ENCODE measurements around the gene SLC25A1. TPM values are rescaled to one million over a fixed set of nuclear protein-coding genes. Genes with fewer than 3 reads are reported as not detected.
"Not testable (repeated sequence)": the region's sequence is repeated elsewhere in the genome, so short reads cannot be mapped to it uniquely, and the experiment has no call there.

The SLC25A1 gene
- total RNA-seq, 1 donor from 2014 or later: 20.9 TPM

DNA sequence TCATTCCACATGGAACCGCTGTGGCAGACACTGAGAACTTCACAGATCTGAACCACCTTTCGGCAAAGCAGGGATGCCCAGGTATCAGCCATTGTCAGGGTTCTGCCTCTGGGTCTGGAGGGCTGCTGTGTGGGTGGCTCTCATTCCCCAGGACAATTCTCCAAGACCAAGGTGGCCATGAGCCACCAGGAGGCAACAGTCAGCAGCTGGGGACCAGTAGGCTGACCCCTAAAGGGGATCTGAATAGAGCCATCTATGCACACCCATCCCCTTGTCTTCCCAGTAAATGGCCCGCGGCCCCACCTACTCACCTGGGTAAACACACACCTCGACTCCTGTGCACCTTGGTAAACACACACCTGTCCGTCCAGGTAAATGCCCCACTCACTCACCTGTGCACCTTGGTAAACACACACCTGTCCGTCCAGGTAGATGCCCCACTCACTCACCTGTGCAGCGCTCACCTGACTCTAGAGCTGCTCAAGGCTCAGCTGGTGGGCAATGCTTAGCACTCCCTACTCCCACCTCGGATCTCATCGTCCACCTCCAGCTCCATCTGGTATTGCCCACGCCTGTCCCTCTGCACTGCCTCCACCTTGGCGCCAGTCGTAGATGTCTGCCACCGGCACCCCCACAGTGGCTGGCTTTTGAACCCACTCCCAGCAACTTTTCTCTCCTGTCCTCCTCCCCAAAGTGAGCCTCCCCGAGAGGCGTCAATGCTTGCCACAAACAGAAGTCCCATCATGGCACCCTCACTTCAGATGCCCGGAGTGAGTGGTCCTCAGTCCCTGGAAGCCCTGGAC, 10.2 kb downstream of the SLC25A1 start:
- TF ChIP-seq, protein P1, sequence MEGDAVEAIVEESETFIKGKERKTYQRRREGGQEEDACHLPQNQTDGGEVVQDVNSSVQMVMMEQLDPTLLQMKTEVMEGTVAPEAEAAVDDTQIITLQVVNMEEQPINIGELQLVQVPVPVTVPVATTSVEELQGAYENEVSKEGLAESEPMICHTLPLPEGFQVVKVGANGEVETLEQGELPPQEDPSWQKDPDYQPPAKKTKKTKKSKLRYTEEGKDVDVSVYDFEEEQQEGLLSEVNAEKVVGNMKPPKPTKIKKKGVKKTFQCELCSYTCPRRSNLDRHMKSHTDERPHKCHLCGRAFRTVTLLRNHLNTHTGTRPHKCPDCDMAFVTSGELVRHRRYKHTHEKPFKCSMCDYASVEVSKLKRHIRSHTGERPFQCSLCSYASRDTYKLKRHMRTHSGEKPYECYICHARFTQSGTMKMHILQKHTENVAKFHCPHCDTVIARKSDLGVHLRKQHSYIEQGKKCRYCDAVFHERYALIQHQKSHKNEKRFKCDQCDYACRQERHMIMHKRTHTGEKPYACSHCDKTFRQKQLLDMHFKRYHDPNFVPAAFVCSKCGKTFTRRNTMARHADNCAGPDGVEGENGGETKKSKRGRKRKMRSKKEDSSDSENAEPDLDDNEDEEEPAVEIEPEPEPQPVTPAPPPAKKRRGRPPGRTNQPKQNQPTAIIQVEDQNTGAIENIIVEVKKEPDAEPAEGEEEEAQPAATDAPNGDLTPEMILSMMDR (IDR thresholded peaks at IDR 0.05; ENCODE audit: borderline replicate concordance): no peak
- Histone ChIP-seq H3K9me3 (replicated peaks) (peaks cover 8% of the 10 kb centered on the region), H3K27me3 (ENCODE audit: low read depth) (peaks cover 66% of the 10 kb centered on the region), H3K27ac (replicated peaks) (no peak overlapping the region), H3K36me3 (no peaks in the 10 kb centered on the region), H3K4me3 (no peak overlapping the region), H3K4me1 (peaks cover 43% of the 10 kb centered on the region)
- intact Hi-C loops (cut with micrococcal nuclease): no loop called here
- no peak for DNase-seq

DNA sequence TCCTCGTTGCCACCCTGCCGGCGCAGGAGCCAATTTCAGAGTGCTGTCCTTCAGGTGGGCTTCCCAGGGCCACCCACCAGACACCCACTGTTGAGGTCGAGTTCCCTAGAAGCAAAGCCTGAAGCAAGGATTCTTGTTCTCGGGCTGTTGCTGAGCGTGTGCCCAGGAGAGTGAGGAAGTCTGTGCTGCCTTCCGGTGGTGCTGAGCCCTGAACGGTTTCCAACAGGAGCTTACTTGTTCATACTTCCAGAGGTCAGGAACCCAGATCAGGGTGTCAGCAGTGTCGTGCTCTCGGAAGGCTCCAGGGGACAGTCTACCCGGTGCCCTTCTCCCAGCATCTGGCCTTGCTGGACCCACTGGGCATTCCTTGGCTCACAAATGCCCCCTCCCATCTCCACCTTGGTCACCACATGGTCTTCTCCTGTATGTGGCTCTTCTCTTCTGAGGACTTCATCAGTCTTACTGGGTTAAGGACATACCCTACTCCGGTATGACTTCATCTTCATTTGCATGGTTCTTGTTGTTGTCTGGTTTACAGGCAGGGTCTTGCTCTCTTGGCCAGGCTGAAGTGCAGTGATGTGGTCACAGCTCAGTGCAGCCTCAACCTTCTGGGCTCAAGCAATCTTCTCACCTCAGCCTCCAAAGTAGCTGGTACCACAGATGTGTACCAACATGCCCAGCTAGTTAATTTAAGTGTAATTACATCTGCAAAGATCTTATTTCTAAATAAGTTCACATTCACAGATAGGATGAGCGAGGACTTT, 11.2 kb downstream of the SLC25A1 start:
- H3K36me3 ChIP-seq: no peaks in the 10 kb centered on the region
- no peak overlapping the region for H3K4me3 ChIP-seq
- DNase-seq: no peak
- H3K27ac ChIP-seq (replicated peaks): no peak overlapping the region
- intact Hi-C loops (cut with micrococcal nuclease): no loop called here
- peaks cover 33% of the 10 kb centered on the region for H3K4me1 ChIP-seq
- TF ChIP-seq, protein P1 (IDR thresholded peaks at IDR 0.05; ENCODE audit: borderline replicate concordance): no peak
- H3K9me3 ChIP-seq (replicated peaks): peaks cover 8% of the 10 kb centered on the region
- H3K27me3 ChIP-seq (ENCODE audit: low read depth): peaks cover 75% of the 10 kb centered on the region

DNA sequence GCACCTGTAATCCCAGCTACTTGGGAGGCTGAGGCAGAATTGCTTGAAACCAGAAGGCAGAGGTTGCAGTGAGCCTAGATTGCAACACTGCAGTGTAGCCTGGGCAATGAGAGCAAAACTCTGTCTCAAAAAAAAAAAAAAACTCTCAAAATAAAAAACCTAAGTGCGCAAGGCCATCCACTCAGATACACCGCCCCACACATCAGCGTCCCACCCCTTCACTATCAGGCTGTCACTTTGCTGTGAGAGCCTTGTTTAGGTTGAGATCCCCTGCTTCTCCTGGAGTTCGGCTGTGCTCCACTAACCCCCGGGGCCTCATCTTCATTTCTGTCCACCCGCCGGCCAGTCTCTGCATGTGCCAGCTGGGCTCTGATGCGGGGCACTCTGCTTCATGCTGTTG, 12.1 kb downstream of the SLC25A1 start:
- H3K4me1 ChIP-seq: peaks cover 24% of the 10 kb centered on the region
- no peak for DNase-seq
- TF ChIP-seq, protein P1 (IDR thresholded peaks at IDR 0.05; ENCODE audit: borderline replicate concordance): no peak
- H3K4me3 ChIP-seq: no peak overlapping the region
- peaks cover 80% of the 10 kb centered on the region for H3K27me3 ChIP-seq (ENCODE audit: low read depth)
- no peak overlapping the region for H3K27ac ChIP-seq (replicated peaks)
- peaks cover 8% of the 10 kb centered on the region for H3K9me3 ChIP-seq (replicated peaks)
- no peaks in the 10 kb centered on the region for H3K36me3 ChIP-seq
- intact Hi-C loops (cut with micrococcal nuclease): no loop called here

DNA sequence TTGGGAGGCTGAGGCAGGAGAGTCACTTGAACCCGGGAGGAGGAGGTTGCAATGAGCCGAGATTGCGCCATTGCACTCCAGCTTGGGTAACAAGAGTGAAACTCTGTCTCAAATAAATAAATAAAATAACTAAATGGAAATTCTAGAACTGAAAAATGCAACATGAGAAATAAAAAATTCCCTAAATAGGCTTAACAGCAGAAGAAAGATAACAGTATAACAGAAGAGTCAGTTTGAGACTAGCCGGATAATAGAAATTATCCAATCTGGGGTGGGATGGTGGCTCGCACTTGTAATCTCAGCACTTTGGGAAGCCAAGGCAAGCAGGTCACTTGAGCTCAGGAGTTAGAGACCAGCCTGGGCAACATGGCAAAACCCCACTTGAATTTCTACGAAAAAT, 14.1 kb downstream of the SLC25A1 start:
- Histone ChIP-seq H3K4me1 (peaks cover 4% of the 10 kb centered on the region), H3K36me3 (no peaks in the 10 kb centered on the region), H3K9me3 (replicated peaks) (peaks cover 8% of the 10 kb centered on the region), H3K27ac (replicated peaks) (no peak overlapping the region), H3K27me3 (ENCODE audit: low read depth) (peaks cover 78% of the 10 kb centered on the region), H3K4me3 (no peak overlapping the region)
- intact Hi-C loops (cut with micrococcal nuclease): no loop called here
- DNase-seq: no peak
- TF ChIP-seq, protein P1 (IDR thresholded peaks at IDR 0.05; ENCODE audit: borderline replicate concordance): no peak

DNA sequence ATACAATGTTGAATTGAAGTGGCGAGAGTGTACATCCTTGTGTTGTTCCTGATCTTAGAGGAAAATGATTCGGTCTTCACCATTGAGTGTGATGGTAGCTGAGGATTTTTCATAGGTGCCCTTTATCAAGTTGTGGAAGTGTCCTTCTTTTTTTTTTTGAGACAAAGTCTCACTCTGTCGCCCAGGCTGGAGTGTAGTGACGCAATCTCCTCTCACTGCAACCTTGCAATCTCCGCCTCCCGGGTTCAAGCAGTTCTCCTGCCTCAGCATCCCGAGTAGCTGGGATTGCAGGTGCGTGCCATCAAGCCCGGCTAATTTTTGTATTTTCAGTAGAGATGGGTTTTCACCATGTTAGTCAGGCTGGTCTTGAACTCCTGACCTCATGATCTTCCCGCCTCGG, 19.9 kb downstream of the SLC25A1 start:
- intact Hi-C loops (cut with micrococcal nuclease); H3K27ac ChIP-seq (replicated peaks); H3K4me3 ChIP-seq; DNase-seq; H3K9me3 ChIP-seq (replicated peaks); H3K36me3 ChIP-seq; H3K4me1 ChIP-seq: not testable (repeated sequence)
- peaks cover 46% of the 10 kb centered on the region for H3K27me3 ChIP-seq (ENCODE audit: low read depth)

DNA sequence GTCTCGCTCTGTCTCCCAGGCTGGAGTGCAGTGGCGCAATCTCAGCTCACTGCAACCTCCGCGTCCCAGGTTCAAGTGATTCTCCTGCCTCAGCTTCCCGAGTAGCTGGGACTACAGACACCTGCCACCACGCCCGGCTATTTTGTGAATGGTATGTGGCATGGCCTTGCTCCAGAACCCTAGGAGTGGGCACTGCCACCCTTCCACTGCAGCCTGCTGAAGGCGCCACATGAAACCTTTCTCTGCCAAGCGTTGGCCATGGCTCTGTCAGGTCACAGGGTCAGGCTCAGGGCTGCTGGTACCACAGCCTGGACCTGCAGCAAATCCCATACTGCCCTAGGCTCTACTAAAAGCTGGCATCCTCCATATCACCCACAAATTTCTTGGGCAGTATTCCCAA, 22.4 kb downstream of the SLC25A1 start:
- H3K4me1 ChIP-seq; H3K27ac ChIP-seq (replicated peaks); H3K9me3 ChIP-seq (replicated peaks); H3K4me3 ChIP-seq; DNase-seq; H3K36me3 ChIP-seq; intact Hi-C loops (cut with micrococcal nuclease): not testable (repeated sequence)
- H3K27me3 ChIP-seq (ENCODE audit: low read depth): peaks cover 51% of the 10 kb centered on the region
